Measurements from ENCODE around the gene SSU72. TPM values are rescaled to one million over a fixed set of nuclear protein-coding genes. Genes with fewer than 3 reads are reported as not detected.

The SSU72 gene
- total RNA-seq, 2 donors from 2014 or later: 82.9 to 121 TPM

- Mint-ChIP-seq H3K36me3 (peaks cover 7 to 16% of the 10 kb centered on the region in 2 donors), H3K9me3 (no peaks in the 10 kb centered on the region), H3K27ac (peak overlapping the region; percentile 94 to 98)
- ATAC-seq: no peak
- no peak for DNase-seq (ENCODE audit: low spot score in 2 of 2)
These were observed 40.2 kb upstream of the SSU72 start for GRCh38 chr1:1614954-1615255.

GRCh38 chr1:1614204-1614953 is 39.7 kb upstream of the SSU72 start:
- Mint-ChIP-seq H3K36me3 (peaks cover 7 to 16% of the 10 kb centered on the region in 2 donors), H3K27ac (peak overlapping the region; percentile 94 to 98), H3K9me3 (no peaks in the 10 kb centered on the region)
- DNase-seq (ENCODE audit: low spot score in 2 of 2): no peak
- ATAC-seq: peak in 1 of 2 donors; percentile 21

GRCh38 chr1:1613509-1614082 is 38.9 kb upstream of the SSU72 start:
- peak overlapping the region; percentile 94 to 98 for H3K27ac Mint-ChIP-seq
- peaks cover 7 to 16% of the 10 kb centered on the region in 2 donors for H3K36me3 Mint-ChIP-seq
- no peaks in the 10 kb centered on the region for H3K9me3 Mint-ChIP-seq
- ATAC-seq (no peak), DNase-seq (ENCODE audit: low spot score in 2 of 2) (no peak)

- Mint-ChIP-seq H3K27ac (peak overlapping the region in 1 of 2 donors; percentile 44), H3K9me3 (no peaks in the 10 kb centered on the region), H3K36me3 (peaks cover 7 to 16% of the 10 kb centered on the region in 2 donors)
- ATAC-seq (no peak), DNase-seq (ENCODE audit: low spot score in 2 of 2) (no peak)
These were observed 37.4 kb upstream of the SSU72 start for GRCh38 chr1:1612104-1612400.

- peaks cover 7 to 16% of the 10 kb centered on the region in 2 donors for H3K36me3 Mint-ChIP-seq
- ATAC-seq (no peak), DNase-seq (ENCODE audit: low spot score in 2 of 2) (no peak)
- no peak overlapping the region for H3K27ac Mint-ChIP-seq
- H3K9me3 Mint-ChIP-seq: no peaks in the 10 kb centered on the region
These were observed 36.1 kb upstream of the SSU72 start for GRCh38 chr1:1610796-1611195.

- H3K36me3 Mint-ChIP-seq: peaks cover 6 to 16% of the 10 kb centered on the region in 2 donors
- H3K9me3 Mint-ChIP-seq: no peaks in the 10 kb centered on the region
- DNase-seq (ENCODE audit: low spot score in 2 of 2) (no peak), ATAC-seq (no peak)
- H3K27ac Mint-ChIP-seq: no peak overlapping the region
These were observed 35.3 kb upstream of the SSU72 start for GRCh38 chr1:1609822-1610485.

GRCh38 chr1:1606232-1606631 is 31.6 kb upstream of the SSU72 start:
- ATAC-seq: no peak

GRCh38 chr1:1605724-1606123 is 31.1 kb upstream of the SSU72 start:
- H3K9me3 Mint-ChIP-seq: no peaks in the 10 kb centered on the region
- H3K27ac Mint-ChIP-seq: no peak overlapping the region
- no peak for DNase-seq (ENCODE audit: low spot score in 2 of 2)
- no peaks in the 10 kb centered on the region for H3K36me3 Mint-ChIP-seq
- ATAC-seq: no peak

More at GRCh38 chr1:1606232-1606631, 31.6 kb upstream of the SSU72 start:
- Mint-ChIP-seq H3K27ac (no peak overlapping the region), H3K36me3 (no peaks in the 10 kb centered on the region), H3K9me3 (no peaks in the 10 kb centered on the region)
- no peak for DNase-seq (ENCODE audit: low spot score in 2 of 2)

GRCh38 chr1:1605034-1605591 is 30.4 kb upstream of the SSU72 start:
- DNase-seq (ENCODE audit: low spot score in 2 of 2) (no peak), ATAC-seq (no peak)
- Mint-ChIP-seq H3K27ac (peak overlapping the region in 1 of 2 donors; percentile 55), H3K9me3 (no peaks in the 10 kb centered on the region), H3K36me3 (no peaks in the 10 kb centered on the region)

- no peaks in the 10 kb centered on the region for H3K9me3 Mint-ChIP-seq
- H3K36me3 Mint-ChIP-seq: no peaks in the 10 kb centered on the region
- peak overlapping the region in 1 of 2 donors; percentile 55 for H3K27ac Mint-ChIP-seq
- ATAC-seq (no peak), DNase-seq (ENCODE audit: low spot score in 2 of 2) (no peak)
These were observed 29.8 kb upstream of the SSU72 start for GRCh38 chr1:1604374-1605033.

- H3K36me3 Mint-ChIP-seq: peaks cover 2 to 3% of the 10 kb centered on the region in 2 donors
- H3K9me3 Mint-ChIP-seq: no peaks in the 10 kb centered on the region
- ATAC-seq (no peak), DNase-seq (ENCODE audit: low spot score in 2 of 2) (no peak)
- no peak overlapping the region for H3K27ac Mint-ChIP-seq
These were observed 29.2 kb upstream of the SSU72 start for GRCh38 chr1:1603671-1604373.

GRCh38 chr1:1602968-1603506 is 28.4 kb upstream of the SSU72 start:
- ATAC-seq (no peak), DNase-seq (ENCODE audit: low spot score in 2 of 2) (no peak)
- Mint-ChIP-seq H3K36me3 (peaks cover 5 to 6% of the 10 kb centered on the region in 2 donors), H3K27ac (no peak overlapping the region), H3K9me3 (no peaks in the 10 kb centered on the region)

GRCh38 chr1:1602304-1602967 is 27.8 kb upstream of the SSU72 start:
- ATAC-seq (no peak), DNase-seq (ENCODE audit: low spot score in 2 of 2) (no peak)
- Mint-ChIP-seq H3K9me3 (no peaks in the 10 kb centered on the region), H3K27ac (no peak overlapping the region), H3K36me3 (peaks cover 5 to 6% of the 10 kb centered on the region in 2 donors)

GRCh38 chr1:1601564-1602303 is 27.1 kb upstream of the SSU72 start:
- Mint-ChIP-seq H3K9me3 (no peaks in the 10 kb centered on the region), H3K36me3 (peaks cover 5 to 6% of the 10 kb centered on the region in 2 donors), H3K27ac (no peak overlapping the region)
- DNase-seq (ENCODE audit: low spot score in 2 of 2): no peak
- ATAC-seq: no peak

GRCh38 chr1:1600861-1601563 is 26.3 kb upstream of the SSU72 start:
- Mint-ChIP-seq H3K9me3 (no peaks in the 10 kb centered on the region), H3K27ac (no peak overlapping the region), H3K36me3 (peaks cover 5 to 6% of the 10 kb centered on the region in 2 donors)
- DNase-seq (ENCODE audit: low spot score in 2 of 2) (no peak), ATAC-seq (no peak)

All from activated naive CD4-positive, alpha-beta T cell treated with anti-CD3 and anti-CD28 coated beads, Interleukin-2, amount 50 U/mL, for 72 hours (primary cell).